Panc1 (cell line): ENCODE data around the gene LRRC36. TPM values are rescaled to one million over a fixed set of nuclear protein-coding genes. Genes with fewer than 3 reads are reported as not detected.
"Not testable (repeated sequence)": the region's sequence is repeated elsewhere in the genome, so short reads cannot be mapped to it uniquely, and the experiment has no call there.

ENCODE experiments used
- ATAC-seq: fragments of 200-7000 bp; cut with Tn5 transposase; 2 replicates; pipeline ENCODE4 v1.9.1; 2020; ENCODE audit warnings: mild to moderate bottlenecking, moderate library complexity
- BruUV-seq: library from RNA; stranded (reverse); fragments of 400-500 nt; replicated peaks from 2 replicates; lab custom pipeline; 2021; lab: Mats Ljungman, UMichigan
- CTCF ChIA-PET: fragments of 300-600 bp; sonication (Branson Sonifier 250); formaldehyde crosslinking; loops from one replicate; lab custom pipeline; 2022; ENCODE audit warnings: antibody characterized with exemption; lab: Charles Lee
- POLR2A ChIA-PET: fragments of 300-600 bp; sonication (Branson Sonifier 250); formaldehyde crosslinking; loops from one replicate; lab custom pipeline; 2022; ENCODE audit warnings: antibody characterized with exemption; lab: Charles Lee
- DNase-seq: peaks from one replicate; pipeline ENCODE4 v3.0.0-alpha.2; 2010; ENCODE audit warnings: low read depth, low spot score
- H3K27ac ChIP-seq: 2 replicates; pipeline ENCODE4 v1.5.1; 2011; ENCODE audit warnings: mild to moderate bottlenecking, low read length, inconsistent platforms
- H3K27me3 ChIP-seq: fragments of 200-500 bp; sonication (Bioruptor generic); 2 replicates; pipeline ENCODE4 v1.6.0; 2014; ENCODE audit warnings: low read length, inconsistent platforms; ENCODE audit not compliant: control insufficient read depth, insufficient read depth
- H3K36me3 ChIP-seq: fragments of 200-500 bp; sonication (Bioruptor generic); 2 replicates; pipeline ENCODE4 v1.5.1; 2014; ENCODE audit warnings: inconsistent platforms, mild to moderate bottlenecking, low read length, moderate library complexity; ENCODE audit not compliant: control insufficient read depth, insufficient read depth
- H3K4me1 ChIP-seq: 2 replicates; pipeline ENCODE4 v1.5.1; 2011; ENCODE audit warnings: inconsistent platforms, mild to moderate bottlenecking, low read length, moderate library complexity; ENCODE audit not compliant: control insufficient read depth, insufficient read depth
- H3K4me3 ChIP-seq, 2 experiments: 2 replicates each; pipeline ENCODE4 v1.5.1; 2011 to 2012; ENCODE audit warnings: low read depth in 2 of 2, low read length in 2 of 2, mild to moderate bottlenecking in 2 of 2, inconsistent platforms in 1 of 2, moderate library complexity in 1 of 2
- H3K9me3 ChIP-seq: fragments of 200-500 bp; sonication (Bioruptor generic); 2 replicates; pipeline ENCODE4 v1.5.1; 2014; ENCODE audit warnings: low read depth, mild to moderate bottlenecking, inconsistent platforms, low read length, moderate library complexity; ENCODE audit not compliant: control insufficient read depth, insufficient read depth
- POLR2AphosphoS5 ChIP-seq: IDR thresholded peaks from 2 replicates; pipeline ENCODE4 v1.6.1; 2012; ENCODE audit warnings: mild to moderate bottlenecking, low read depth, low read length, moderate library complexity
- SIN3A ChIP-seq: IDR thresholded peaks from 2 replicates; pipeline ENCODE4 v1.6.1; 2012; ENCODE audit warnings: low read depth, mild to moderate bottlenecking, low read length, moderate library complexity, borderline replicate concordance; ENCODE audit not compliant: insufficient read depth
- TCF7L2 ChIP-seq: IDR thresholded peaks from 2 replicates; pipeline ENCODE4 v1.6.1; 2011; ENCODE audit warnings: mild to moderate bottlenecking, low read depth, low read length, inconsistent platforms
- in situ Hi-C: cut with HindIII; loops from 2 replicates; pipeline ENCODE4 v1.10.0; 2016; ENCODE audit warnings: low sequenced_read_pairs, low pct_unique_long_range_greater_than_20kb
- intact Hi-C: fragments of 100-400 bp; cut with micrococcal nuclease; formaldehyde crosslinking; loops from one replicate; pipeline ENCODE4 v1.10.0; 2022; ENCODE audit not compliant: unreplicated experiment
- total RNA-seq: library from RNA; stranded (reverse); gene quantifications from one replicate; pipeline ENCODE4 v1.2.1, GENCODE V29; 2021; ENCODE audit not compliant: unreplicated experiment
- TF ChIP-seq, protein P1 (sequence below): fragments of 450-650 bp; IDR thresholded peaks from 2 replicates; pipeline ENCODE4 v1.5.1; 2017; ENCODE audit warnings: mild to moderate bottlenecking
- TF ChIP-seq, protein P2 (sequence below), 2 experiments: IDR thresholded peaks; 2 replicates each; pipeline ENCODE4 v1.6.1; 2011 to 2012; ENCODE audit warnings: low read depth in 2 of 2, control low read depth in 1 of 2, low read length in 1 of 2, mild to moderate bottlenecking in 1 of 2, moderate library complexity in 1 of 2; ENCODE audit not compliant: insufficient read depth in 1 of 2

LRRC36 gene
- total RNA-seq, 1 experiment from 2014 or later, result 0.54 TPM

- H3K27ac ChIP-seq, result no peak overlapping the region
- TF ChIP-seq, protein P1, sequence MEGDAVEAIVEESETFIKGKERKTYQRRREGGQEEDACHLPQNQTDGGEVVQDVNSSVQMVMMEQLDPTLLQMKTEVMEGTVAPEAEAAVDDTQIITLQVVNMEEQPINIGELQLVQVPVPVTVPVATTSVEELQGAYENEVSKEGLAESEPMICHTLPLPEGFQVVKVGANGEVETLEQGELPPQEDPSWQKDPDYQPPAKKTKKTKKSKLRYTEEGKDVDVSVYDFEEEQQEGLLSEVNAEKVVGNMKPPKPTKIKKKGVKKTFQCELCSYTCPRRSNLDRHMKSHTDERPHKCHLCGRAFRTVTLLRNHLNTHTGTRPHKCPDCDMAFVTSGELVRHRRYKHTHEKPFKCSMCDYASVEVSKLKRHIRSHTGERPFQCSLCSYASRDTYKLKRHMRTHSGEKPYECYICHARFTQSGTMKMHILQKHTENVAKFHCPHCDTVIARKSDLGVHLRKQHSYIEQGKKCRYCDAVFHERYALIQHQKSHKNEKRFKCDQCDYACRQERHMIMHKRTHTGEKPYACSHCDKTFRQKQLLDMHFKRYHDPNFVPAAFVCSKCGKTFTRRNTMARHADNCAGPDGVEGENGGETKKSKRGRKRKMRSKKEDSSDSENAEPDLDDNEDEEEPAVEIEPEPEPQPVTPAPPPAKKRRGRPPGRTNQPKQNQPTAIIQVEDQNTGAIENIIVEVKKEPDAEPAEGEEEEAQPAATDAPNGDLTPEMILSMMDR, result no peak
- TF ChIP-seq POLR2AphosphoS5 (no peak), TCF7L2 (no peak), SIN3A (no peak)
- TF ChIP-seq, protein P2, sequence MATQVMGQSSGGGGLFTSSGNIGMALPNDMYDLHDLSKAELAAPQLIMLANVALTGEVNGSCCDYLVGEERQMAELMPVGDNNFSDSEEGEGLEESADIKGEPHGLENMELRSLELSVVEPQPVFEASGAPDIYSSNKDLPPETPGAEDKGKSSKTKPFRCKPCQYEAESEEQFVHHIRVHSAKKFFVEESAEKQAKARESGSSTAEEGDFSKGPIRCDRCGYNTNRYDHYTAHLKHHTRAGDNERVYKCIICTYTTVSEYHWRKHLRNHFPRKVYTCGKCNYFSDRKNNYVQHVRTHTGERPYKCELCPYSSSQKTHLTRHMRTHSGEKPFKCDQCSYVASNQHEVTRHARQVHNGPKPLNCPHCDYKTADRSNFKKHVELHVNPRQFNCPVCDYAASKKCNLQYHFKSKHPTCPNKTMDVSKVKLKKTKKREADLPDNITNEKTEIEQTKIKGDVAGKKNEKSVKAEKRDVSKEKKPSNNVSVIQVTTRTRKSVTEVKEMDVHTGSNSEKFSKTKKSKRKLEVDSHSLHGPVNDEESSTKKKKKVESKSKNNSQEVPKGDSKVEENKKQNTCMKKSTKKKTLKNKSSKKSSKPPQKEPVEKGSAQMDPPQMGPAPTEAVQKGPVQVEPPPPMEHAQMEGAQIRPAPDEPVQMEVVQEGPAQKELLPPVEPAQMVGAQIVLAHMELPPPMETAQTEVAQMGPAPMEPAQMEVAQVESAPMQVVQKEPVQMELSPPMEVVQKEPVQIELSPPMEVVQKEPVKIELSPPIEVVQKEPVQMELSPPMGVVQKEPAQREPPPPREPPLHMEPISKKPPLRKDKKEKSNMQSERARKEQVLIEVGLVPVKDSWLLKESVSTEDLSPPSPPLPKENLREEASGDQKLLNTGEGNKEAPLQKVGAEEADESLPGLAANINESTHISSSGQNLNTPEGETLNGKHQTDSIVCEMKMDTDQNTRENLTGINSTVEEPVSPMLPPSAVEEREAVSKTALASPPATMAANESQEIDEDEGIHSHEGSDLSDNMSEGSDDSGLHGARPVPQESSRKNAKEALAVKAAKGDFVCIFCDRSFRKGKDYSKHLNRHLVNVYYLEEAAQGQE (IDR thresholded peaks at IDR 0.05; ENCODE audit: insufficient read depth in 1 of 2, low read depth in 2 of 2, low read length in 1 of 2), result no peak
- H3K9me3 ChIP-seq, result no peaks in the 10 kb centered on the region
- H3K36me3 ChIP-seq, result no peaks in the 10 kb centered on the region
- ATAC-seq, result no peak
- CTCF ChIA-PET, result no interaction called here
- H3K27me3 ChIP-seq, result no peaks in the 10 kb centered on the region
- intact Hi-C loops, result no loop called here
- no peak overlapping the region for H3K4me3 ChIP-seq
- H3K4me1 ChIP-seq, result no peaks in the 10 kb centered on the region
- no TSS peak for BruUV-seq
- POLR2A ChIA-PET, result no interaction called here
- in situ Hi-C loops, result no loop called here
- no peak for DNase-seq
Measured at GRCh38 chr16:67370661-67371060, 44.0 kb downstream of the LRRC36 start.

GRCh38 chr16:67372664-67373063, 46.0 kb downstream of the LRRC36 start:
- Histone ChIP-seq H3K36me3 (no peaks in the 10 kb centered on the region), H3K4me3 (no peak overlapping the region), H3K27me3 (no peaks in the 10 kb centered on the region), H3K27ac (no peak overlapping the region), H3K9me3 (no peaks in the 10 kb centered on the region), H3K4me1 (no peaks in the 10 kb centered on the region)
- in situ Hi-C loops, result no loop called here
- POLR2A ChIA-PET, result no interaction called here
- TF ChIP-seq SIN3A (no peak), POLR2AphosphoS5 (no peak), TCF7L2 (no peak)
- TF ChIP-seq, protein P2 (IDR thresholded peaks at IDR 0.05; ENCODE audit: insufficient read depth in 1 of 2, low read depth in 2 of 2, low read length in 1 of 2), result no peak
- TF ChIP-seq, protein P1, result no peak
- ATAC-seq, result no peak
- intact Hi-C loops, result no loop called here
- CTCF ChIA-PET, result no interaction called here
- no TSS peak for BruUV-seq
- no peak for DNase-seq

GRCh38 chr16:67376012-67376411, 49.4 kb downstream of the LRRC36 start:
- in situ Hi-C loops, H3K4me3 ChIP-seq, H3K27me3 ChIP-seq, CTCF ChIA-PET, H3K27ac ChIP-seq, BruUV-seq, DNase-seq, H3K4me1 ChIP-seq, intact Hi-C loops, H3K36me3 ChIP-seq, POLR2A ChIA-PET, H3K9me3 ChIP-seq, ATAC-seq: not testable (repeated sequence)
